GM21576 (cell line): ENCODE results near the gene MAD1L1.

Experiments
- ATAC-seq: cut with Tn5 transposase; IDR thresholded peaks from one replicate; pipeline ENCODE4 v1.9.1; 2021; ENCODE audit warnings: mild to moderate bottlenecking, moderate library complexity; ENCODE audit not compliant: unreplicated experiment

Gene MAD1L1

DNA sequence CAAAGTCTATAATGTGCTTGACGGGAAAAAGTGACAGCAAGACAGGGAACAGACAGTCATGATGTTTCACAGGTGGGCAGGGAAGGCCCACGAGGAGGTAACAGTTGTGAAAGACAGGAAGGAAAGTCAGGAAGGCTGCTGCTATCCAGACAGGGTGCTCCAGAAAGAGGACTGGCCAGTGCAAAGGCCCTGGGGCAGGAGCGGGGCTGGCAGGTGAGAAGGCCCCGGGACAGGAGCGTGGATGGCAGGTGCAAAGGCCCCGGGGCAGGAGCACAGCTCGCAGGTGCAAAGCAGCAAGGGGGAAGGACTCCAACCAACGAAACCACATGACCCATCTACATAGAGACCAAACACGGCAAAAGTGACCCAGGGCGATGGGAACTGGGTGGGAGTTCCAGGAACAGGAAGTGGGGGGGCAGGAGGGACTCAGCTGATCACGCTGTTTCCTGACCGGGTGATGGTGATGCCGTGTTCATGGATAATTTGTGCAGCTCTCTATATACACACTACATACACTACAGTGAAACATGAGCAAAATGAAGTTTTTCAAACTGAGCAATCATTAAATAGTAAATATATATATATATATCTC lies 138.2 kb downstream of the MAD1L1 start:
- ATAC-seq, result no peak

GRCh38 chr7:2093843-2094220 lies 138.9 kb downstream of the MAD1L1 start:
- ATAC-seq, result no peak

- ATAC-seq, result no peak
Measured at GRCh38 chr7:2093215-2093842, 139.4 kb downstream of the MAD1L1 start.

- ATAC-seq, result no peak
Measured at GRCh38 chr7:2092279-2092678, 140.5 kb downstream of the MAD1L1 start.

DNA sequence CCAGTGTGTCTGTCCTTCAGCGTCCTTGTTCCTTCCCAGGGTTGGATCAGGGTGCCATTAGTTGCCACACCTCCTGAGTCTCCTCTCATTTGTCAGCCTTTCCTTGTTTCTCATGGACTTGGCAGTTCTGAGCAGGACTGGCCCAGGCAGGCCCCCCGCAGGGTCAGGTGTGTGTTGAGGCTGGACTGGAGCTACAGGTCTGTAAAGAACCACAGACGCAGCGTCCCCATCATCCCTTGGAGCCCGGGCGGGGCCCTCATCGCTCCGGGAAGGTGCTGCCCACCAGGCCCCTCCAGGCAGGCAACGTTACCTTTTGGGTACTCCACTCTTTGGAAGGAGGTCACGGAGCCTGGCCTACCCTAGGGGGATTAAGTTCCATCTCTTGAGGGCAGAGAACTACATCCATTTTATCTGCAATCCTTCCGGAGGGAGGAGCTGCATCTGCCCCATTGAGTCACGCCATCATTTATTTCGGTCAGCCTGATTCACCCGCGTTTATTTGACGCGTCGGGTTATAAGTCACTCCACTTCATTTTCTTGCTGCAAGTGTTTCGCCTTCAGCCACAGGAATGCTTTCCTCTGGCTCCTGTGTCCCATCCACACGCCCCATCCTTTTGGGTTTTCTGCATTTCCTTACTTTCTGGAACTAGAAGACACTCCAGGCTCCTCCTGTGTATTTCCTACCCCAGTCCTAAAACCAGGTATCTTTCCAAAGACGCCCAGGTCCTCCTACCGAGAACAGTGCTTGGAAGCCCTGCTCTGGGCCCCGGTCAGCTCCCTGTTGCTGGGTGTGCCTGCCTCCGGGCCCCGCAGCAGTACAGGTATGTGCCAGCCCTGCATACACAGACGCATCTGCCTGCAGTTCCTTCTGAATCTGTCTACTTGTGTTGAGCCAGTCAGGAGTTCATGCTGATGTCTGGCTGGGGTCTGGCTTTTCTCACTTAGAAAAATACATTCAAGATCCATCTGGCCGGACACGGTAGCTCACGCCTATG lies 141.9 kb downstream of the MAD1L1 start:
- ATAC-seq, result no peak

DNA sequence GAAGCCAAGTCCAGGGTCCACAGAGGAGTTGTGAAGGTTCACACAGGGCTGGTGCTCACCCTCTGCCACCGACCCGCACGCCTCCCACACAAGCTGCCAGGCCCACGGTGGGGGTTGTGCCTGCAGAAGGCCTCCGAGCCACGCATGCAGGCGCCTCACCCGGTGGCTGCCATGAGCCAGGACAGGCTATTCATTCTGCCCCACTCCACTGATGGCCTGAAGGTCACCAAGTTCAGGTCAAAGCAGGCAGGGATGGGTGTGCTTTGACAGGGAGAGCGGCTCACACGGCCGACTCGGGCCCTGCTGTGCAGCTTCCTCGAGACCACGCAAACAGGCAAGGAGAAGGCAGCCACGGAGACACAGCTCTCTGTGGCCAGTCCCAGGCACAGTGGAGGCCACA lies 143.9 kb downstream of the MAD1L1 start:
- ATAC-seq, result no peak

- ATAC-seq, result no peak
Measured at GRCh38 chr7:2087744-2088143, 145.0 kb downstream of the MAD1L1 start.

- no peak for ATAC-seq
Measured at GRCh38 chr7:2086229-2086628, 146.5 kb downstream of the MAD1L1 start.

DNA sequence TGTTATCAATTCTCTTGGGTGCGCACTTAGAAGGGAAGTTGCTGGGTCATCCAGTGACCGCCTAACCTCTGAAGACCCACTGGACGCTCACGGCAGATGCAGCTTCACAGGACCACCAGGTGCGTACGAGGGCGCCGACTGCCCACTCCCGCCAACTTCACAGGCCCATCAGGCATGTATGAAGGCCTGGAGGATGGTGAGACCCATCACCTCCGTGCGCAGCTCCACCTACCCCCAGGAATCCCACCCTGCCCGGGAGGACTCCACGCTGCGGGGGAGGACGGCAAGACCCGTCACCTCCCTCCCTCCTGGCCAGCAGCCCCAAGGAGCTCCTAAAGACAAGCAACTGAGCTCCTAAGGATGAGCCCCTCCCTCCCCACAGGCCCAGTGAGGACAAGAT lies 146.9 kb downstream of the MAD1L1 start:
- ATAC-seq, result no peak

DNA sequence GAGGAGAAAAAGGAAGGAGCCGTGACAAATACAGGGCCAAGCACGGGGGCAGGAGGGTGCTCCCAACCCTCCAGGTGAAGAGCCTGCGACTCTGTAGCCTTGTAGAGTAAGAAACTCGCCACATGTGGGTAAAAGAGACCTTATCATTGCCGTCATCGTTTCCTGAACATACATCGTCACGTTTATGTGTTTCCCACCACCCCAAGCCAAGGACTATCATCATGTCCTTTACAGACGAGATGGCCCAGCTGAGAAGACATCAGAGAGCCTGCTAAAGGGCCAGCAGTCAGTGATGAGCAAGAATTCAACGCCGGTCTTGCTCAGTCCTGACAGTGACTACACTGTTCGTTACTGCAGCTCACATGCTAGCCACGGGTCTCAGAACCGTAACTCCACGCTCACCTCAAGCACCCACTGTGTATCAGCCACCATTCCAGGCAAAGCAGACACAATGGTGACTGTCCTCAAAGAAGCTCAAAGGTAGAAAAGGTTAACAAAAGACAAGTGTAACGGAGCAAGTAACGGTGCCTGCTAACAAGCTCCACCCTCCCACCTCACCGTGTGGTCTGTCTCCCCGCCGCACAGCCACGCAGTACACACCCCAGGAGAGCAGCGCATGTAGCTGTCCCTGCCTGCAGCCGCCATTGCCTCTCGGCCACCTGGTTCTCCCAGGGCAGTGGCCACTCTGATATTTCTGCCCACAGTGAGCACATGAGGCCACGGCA lies 147.8 kb downstream of the MAD1L1 start:
- no peak for ATAC-seq

DNA sequence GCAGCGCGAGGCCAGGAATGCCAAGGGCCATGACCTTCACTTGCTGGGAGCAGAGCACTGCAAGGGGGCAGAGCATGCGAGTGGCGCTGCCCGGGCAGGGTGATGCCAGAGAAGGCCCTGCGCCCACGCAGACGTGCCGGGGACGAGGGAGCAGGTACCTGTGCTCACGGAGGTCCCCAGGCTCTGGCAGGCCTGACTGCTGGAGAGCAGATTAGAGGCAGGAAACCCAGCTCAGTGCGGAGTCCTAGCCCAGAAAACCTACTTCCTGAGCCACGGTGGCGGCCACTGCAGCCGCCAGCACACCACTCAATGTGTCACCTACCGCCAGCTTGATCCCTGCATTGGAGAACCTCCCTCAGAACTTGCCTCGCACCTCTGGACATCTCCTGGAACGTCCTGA lies 148.4 kb downstream of the MAD1L1 start:
- ATAC-seq, result no peak

- ATAC-seq, result no peak
Measured at GRCh38 chr7:2083362-2083761, 149.4 kb downstream of the MAD1L1 start.

DNA sequence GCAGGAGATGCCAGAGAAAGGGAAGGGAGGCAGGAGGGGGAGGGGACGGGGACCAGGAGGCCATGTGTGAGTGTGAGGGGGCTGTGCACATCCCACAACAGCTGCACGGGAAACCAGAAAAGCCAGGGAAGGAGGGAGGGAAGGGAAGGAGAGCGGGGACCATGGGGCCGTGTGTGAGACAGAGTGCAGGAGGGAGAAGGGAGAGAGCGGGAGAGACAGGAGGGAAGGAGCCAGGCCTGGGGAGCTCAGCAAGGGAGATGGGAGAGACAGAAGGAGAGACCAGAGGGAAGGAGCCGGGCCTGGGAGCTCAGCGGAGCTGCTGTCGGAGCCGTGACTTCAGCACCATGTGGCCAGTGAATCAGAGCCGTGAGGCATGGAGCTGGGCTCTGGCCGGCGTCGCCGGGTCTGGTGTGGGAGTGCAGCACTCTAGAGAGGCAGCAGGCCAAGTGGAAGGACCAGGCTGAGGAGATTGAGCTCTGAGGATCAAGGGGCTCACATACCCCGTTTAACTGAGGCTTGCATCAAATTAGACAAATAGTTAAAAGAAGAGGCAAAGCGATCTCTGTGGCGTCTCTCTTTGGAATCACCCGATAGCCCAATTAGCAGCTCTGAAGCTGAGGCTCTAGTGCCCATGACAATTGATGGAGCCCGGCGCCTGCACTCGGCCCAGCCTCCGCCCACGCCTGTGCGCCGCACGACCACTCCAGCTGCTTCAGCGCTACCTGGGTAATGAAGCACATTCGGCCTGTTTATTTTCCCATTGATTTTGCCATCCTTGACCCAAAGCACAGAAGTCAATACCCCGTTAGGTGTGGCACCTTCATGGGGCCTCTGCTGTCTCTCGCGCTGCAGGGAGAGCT lies 150.4 kb downstream of the MAD1L1 start:
- no peak for ATAC-seq

DNA sequence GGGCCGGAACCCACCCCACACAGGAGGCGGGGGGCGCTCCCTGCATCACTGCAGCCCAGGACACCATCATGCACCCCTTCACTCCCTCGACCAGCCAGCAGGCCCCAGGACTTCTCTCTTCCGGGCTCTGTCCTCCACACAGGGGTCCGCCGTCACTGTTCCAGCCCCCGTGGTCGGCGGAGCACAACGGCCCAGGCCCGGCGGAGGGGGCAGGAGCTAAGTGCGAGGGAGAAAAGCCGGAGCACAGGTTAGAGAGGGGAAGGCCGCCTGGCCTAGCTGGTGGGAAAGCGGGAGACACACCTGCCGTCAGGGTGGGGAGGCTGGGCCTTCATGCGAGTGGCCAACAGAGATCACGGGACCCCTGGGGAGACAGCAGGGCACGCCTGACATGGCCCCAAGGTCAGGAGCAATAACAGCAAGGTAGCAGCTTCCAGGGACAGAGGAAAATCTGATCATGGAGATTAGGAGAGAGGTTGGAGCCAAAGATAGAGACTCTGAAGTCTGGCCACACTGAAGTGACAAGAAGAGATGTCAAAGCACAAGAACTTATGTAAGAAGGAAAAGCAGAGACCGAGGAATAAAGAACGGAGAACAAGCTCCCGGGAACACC lies 151.1 kb downstream of the MAD1L1 start:
- no peak for ATAC-seq

DNA sequence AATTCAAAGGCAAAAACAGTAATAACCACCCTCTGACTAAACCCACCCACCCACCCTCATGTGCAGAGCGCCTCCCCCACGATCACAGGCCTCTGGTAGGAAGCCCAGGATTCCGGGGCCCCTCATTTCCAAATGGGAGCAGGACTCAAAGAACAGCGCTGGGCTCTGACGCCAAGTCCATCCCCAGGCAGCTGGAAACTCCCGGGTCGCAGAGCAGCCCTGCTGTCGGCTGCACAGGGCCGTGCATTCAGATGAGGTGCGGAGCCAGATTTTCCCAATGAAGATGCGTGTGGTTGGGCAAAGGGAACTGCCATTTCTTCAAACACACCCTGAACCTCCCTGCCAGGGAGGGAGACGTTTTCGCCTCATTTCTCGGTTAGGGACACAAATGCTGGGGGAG lies 152.3 kb downstream of the MAD1L1 start:
- no peak for ATAC-seq

DNA sequence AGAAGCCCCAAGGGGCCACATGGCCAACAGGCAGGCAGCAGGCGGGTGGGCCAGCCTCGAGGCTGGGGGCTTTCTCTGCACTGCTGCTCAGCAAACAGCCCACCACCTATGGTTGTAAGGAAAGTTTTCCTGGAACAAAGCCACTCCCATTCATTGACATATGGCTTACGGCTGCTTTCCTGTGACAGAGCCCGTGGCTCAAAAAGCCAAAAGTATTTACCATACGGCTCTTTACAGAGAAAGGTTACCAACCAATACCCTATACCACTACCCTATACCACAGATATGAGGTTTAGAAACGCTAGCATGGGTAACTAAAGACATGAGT lies 152.7 kb downstream of the MAD1L1 start:
- ATAC-seq, result no peak

- ATAC-seq, result no peak
Measured at GRCh38 chr7:2079332-2080059, 153.2 kb downstream of the MAD1L1 start.

DNA sequence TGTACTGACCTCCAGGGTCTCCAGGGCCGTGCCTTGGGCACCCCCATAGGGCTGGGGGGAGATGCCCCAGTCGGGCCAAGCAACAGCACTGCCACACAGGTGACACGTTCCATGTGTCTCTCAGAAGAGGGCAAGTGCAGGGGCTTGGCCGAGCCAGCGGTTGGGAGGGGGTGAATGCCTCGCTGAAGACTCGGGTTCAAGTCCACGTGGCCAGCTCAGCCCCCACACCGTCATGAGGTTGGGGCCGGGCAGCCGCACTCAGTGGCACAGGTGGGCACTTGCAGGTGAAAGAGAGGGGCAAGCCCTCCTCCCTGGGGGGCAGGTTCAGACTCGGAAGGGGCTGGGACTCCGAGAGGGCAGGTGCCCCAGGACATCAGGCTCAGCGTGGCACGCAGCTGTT lies 153.8 kb downstream of the MAD1L1 start:
- no peak for ATAC-seq

DNA sequence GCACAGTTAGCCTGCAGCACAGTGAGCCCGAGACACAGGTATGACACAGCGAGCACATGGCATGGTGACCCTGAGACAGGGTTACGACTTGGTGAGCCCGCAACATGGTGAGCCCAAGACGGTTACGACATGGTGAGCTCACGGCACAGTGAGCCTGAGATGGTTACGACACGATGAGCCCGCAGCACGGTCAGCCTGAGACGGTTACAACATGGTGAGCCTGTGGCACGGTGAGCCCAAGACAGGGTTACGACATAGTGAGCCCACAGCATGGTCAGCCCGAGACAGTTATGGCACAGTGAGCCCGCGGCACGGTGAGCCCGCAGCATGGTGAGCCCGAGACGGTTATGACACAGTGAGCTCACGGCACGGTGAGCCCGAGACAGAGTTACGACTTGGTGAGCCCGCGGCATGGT lies 156.1 kb downstream of the MAD1L1 start:
- ATAC-seq, result no peak
